ENCODE results near the gene OR5K1.
A peak's percentile ranks its signal among the peaks of the same experiment; 100 is the strongest.

OR5K1 gene

DNA sequence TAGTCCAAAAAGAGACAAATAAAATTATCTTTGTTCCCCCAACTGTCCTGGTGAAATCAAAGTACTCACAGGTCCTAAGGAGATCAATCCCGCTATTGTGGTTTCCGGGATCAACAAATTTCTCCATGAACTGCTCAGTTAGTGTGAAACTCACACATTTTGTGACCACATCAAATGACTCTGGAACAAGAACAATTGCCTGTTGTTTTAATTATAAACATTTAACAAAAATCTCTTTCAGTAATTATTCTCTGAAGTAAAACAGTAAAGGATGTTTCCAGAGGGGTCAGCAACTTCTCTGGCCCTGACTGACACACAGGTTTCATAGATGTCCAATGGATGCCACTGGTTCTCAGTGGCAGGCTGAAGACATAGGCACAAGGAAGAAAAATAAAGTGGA lies 55.8 kb downstream of the OR5K1 start:
- Histone ChIP-seq H3K4me3 (ENCODE audit: low read length in 2 of 2) (no peak overlapping the region), H3K4ac (ENCODE audit: low read length) (no peak overlapping the region), H3K79me1 (ENCODE audit: low read depth, low read length) (no peaks in the 10 kb centered on the region), H2BK15ac (ENCODE audit: low read length) (no peak overlapping the region), H3K14ac (ENCODE audit: low read length) (no peak overlapping the region), H3K23ac (ENCODE audit: low read depth, low read length, poor library complexity) (no peak overlapping the region), H3K9me3 (replicated peaks in 1 of 2; ENCODE audit: control insufficient read depth in 2 of 2, insufficient read depth in 1 of 2, low read depth in 1 of 2, low read length in 2 of 2) (no peaks in the 10 kb centered on the region), H4K8ac (ENCODE audit: low read depth, low read length) (no peak overlapping the region), H2AK5ac (ENCODE audit: low read depth, low read length) (no peak overlapping the region), H2BK5ac (ENCODE audit: low read length) (no peak overlapping the region), H3K4me2 (ENCODE audit: insufficient read depth, low read length, poor library complexity, severe bottlenecking) (no peak overlapping the region), H2AFZ (ENCODE audit: low read length) (no peak overlapping the region), H3K36me3 (replicated peaks in 1 of 2; ENCODE audit: control insufficient read depth in 2 of 2, insufficient read depth in 2 of 2, low read length in 2 of 2) (peaks cover 8 to 70% of the 10 kb centered on the region in 2 donors), H3K4me1 (ENCODE audit: control insufficient read depth in 2 of 2, insufficient read depth in 1 of 2, low read depth in 1 of 2, low read length in 2 of 2) (peaks cover 0 to 7% of the 10 kb centered on the region in 2 donors), H3K18ac (ENCODE audit: low read length) (no peak overlapping the region), H2BK120ac (ENCODE audit: low read depth, low read length) (no peak overlapping the region), H4K91ac (ENCODE audit: low read depth, low read length, poor library complexity) (no peak overlapping the region), H2BK12ac (ENCODE audit: low read length) (no peak overlapping the region), H3K27me3 (ENCODE audit: control insufficient read depth in 3 of 3, insufficient read depth in 3 of 3, low read depth in 1 of 3, low read length in 3 of 3) (no peaks in the 10 kb centered on the region), H3K27ac (replicated peaks; ENCODE audit: low read length) (no peak overlapping the region), H3K9ac (ENCODE audit: low read depth, low read length, poor library complexity) (no peak overlapping the region)
- DNase-seq (ENCODE audit: low spot score), result no peak
- WGBS, 2 donors (ENCODE audit: extremely low coverage in 2 of 2, insufficient read length in 2 of 2, insufficient replicate concordance in 1 of 2), result no CpG with 5 or more reads among the region's 2 CpGs

GRCh38 chr3:98519351-98519750 lies 56.4 kb downstream of the OR5K1 start:
- H2AFZ ChIP-seq (ENCODE audit: low read length), result no peak overlapping the region
- peak overlapping the region; percentile 30 for H3K23ac ChIP-seq (ENCODE audit: low read depth, low read length, poor library complexity)

GRCh38 chr3:98521897-98522543 lies 59.0 kb downstream of the OR5K1 start:
- H3K23ac ChIP-seq (ENCODE audit: low read depth, low read length, poor library complexity), result peak overlapping the region; percentile 95
- H2BK120ac ChIP-seq (ENCODE audit: low read depth, low read length), result no peak overlapping the region
- peak overlapping the region; percentile 93 for H2AFZ ChIP-seq (ENCODE audit: low read length)
- H3K27ac ChIP-seq (replicated peaks; ENCODE audit: low read length), result peak overlapping the region; percentile 83
- no peak overlapping the region for H4K8ac ChIP-seq (ENCODE audit: low read depth, low read length)
- peak overlapping the region; percentile 82 for H2BK5ac ChIP-seq (ENCODE audit: low read length)
- peak overlapping the region; percentile 70 for H3K9ac ChIP-seq (ENCODE audit: low read depth, low read length, poor library complexity)
- H3K79me1 ChIP-seq (ENCODE audit: low read depth, low read length), result no peaks in the 10 kb centered on the region
- H3K4me3 ChIP-seq (ENCODE audit: low read length in 2 of 2), result peak overlapping the region; percentile 68 to 96
- H3K14ac ChIP-seq (ENCODE audit: low read length), result no peak overlapping the region
- no peak overlapping the region for H2BK12ac ChIP-seq (ENCODE audit: low read length)
- H2BK15ac ChIP-seq (ENCODE audit: low read length), result no peak overlapping the region
- no peak overlapping the region for H4K91ac ChIP-seq (ENCODE audit: low read depth, low read length, poor library complexity)
- no CpG with 5 or more reads among the region's 16 CpGs for WGBS, 2 donors (ENCODE audit: extremely low coverage in 2 of 2, insufficient read length in 2 of 2, insufficient replicate concordance in 1 of 2)
- peak overlapping the region; percentile 66 for H3K4me2 ChIP-seq (ENCODE audit: insufficient read depth, low read length, poor library complexity, severe bottlenecking)
- H3K4ac ChIP-seq (ENCODE audit: low read length), result no peak overlapping the region
- no peak overlapping the region for H2AK5ac ChIP-seq (ENCODE audit: low read depth, low read length)
- peaks cover 0 to 7% of the 10 kb centered on the region in 2 donors for H3K4me1 ChIP-seq (ENCODE audit: control insufficient read depth in 2 of 2, insufficient read depth in 1 of 2, low read depth in 1 of 2, low read length in 2 of 2)
- peaks cover 0 to 3% (median 0%) of the 10 kb centered on the region in 3 experiments for H3K27me3 ChIP-seq (ENCODE audit: control insufficient read depth in 3 of 3, insufficient read depth in 3 of 3, low read depth in 1 of 3, low read length in 3 of 3)
- no peaks in the 10 kb centered on the region for H3K9me3 ChIP-seq (replicated peaks in 1 of 2; ENCODE audit: control insufficient read depth in 2 of 2, insufficient read depth in 1 of 2, low read depth in 1 of 2, low read length in 2 of 2)
- H3K18ac ChIP-seq (ENCODE audit: low read length), result peak overlapping the region; percentile 94
- peaks cover 4 to 43% of the 10 kb centered on the region in 2 donors for H3K36me3 ChIP-seq (replicated peaks in 1 of 2; ENCODE audit: control insufficient read depth in 2 of 2, insufficient read depth in 2 of 2, low read length in 2 of 2)
- peak; percentile 26 for DNase-seq (ENCODE audit: low spot score)

More at GRCh38 chr3:98519351-98519750, 56.4 kb downstream of the OR5K1 start:
- H3K27me3 ChIP-seq (ENCODE audit: control insufficient read depth in 3 of 3, insufficient read depth in 3 of 3, low read depth in 1 of 3, low read length in 3 of 3), result no peaks in the 10 kb centered on the region
- H2BK15ac ChIP-seq (ENCODE audit: low read length), result no peak overlapping the region
- no peaks in the 10 kb centered on the region for H3K79me1 ChIP-seq (ENCODE audit: low read depth, low read length)
- H4K91ac ChIP-seq (ENCODE audit: low read depth, low read length, poor library complexity), result no peak overlapping the region
- no peaks in the 10 kb centered on the region for H3K9me3 ChIP-seq (replicated peaks in 1 of 2; ENCODE audit: control insufficient read depth in 2 of 2, insufficient read depth in 1 of 2, low read depth in 1 of 2, low read length in 2 of 2)
- no peak overlapping the region for H3K4me3 ChIP-seq (ENCODE audit: low read length in 2 of 2)
- H3K14ac ChIP-seq (ENCODE audit: low read length), result no peak overlapping the region
- no peak for DNase-seq (ENCODE audit: low spot score)
- H2BK12ac ChIP-seq (ENCODE audit: low read length), result no peak overlapping the region
- H2BK5ac ChIP-seq (ENCODE audit: low read length), result no peak overlapping the region
- no peak overlapping the region for H3K4me2 ChIP-seq (ENCODE audit: insufficient read depth, low read length, poor library complexity, severe bottlenecking)
- no peak overlapping the region for H2BK120ac ChIP-seq (ENCODE audit: low read depth, low read length)
- peaks cover 0 to 7% of the 10 kb centered on the region in 2 donors for H3K4me1 ChIP-seq (ENCODE audit: control insufficient read depth in 2 of 2, insufficient read depth in 1 of 2, low read depth in 1 of 2, low read length in 2 of 2)
- H4K8ac ChIP-seq (ENCODE audit: low read depth, low read length), result no peak overlapping the region
- no peak overlapping the region for H3K18ac ChIP-seq (ENCODE audit: low read length)
- H2AK5ac ChIP-seq (ENCODE audit: low read depth, low read length), result no peak overlapping the region
- H3K4ac ChIP-seq (ENCODE audit: low read length), result no peak overlapping the region
- H3K36me3 ChIP-seq (replicated peaks in 1 of 2; ENCODE audit: control insufficient read depth in 2 of 2, insufficient read depth in 2 of 2, low read length in 2 of 2), result peaks cover 8 to 68% of the 10 kb centered on the region in 2 donors
- H3K27ac ChIP-seq (replicated peaks; ENCODE audit: low read length), result no peak overlapping the region
- WGBS, 2 donors (ENCODE audit: extremely low coverage in 2 of 2, insufficient read length in 2 of 2, insufficient replicate concordance in 1 of 2), result no CpG with 5 or more reads among the region's 1 CpG
- no peak overlapping the region for H3K9ac ChIP-seq (ENCODE audit: low read depth, low read length, poor library complexity)

Measured in neuronal stem cell (in vitro differentiated cells).